GM23248 (cell line): ENCODE results near the gene COPB1.

Experiments used
- EZH2 ChIP-seq: fragments of 200-600 bp; sonication (generic); IDR thresholded peaks from 2 replicates; pipeline ENCODE4 v1.6.1; 2018; ENCODE audit warnings: antibody characterized with exemption, mild to moderate bottlenecking; ENCODE audit not compliant: insufficient read depth, poor library complexity, severe bottlenecking
- EZH2phosphoT487 ChIP-seq: fragments of 200-600 bp; sonication (generic); IDR thresholded peaks from 2 replicates; pipeline ENCODE4 v1.6.1; 2018; ENCODE audit warnings: antibody characterized with exemption, moderate library complexity, mild to moderate bottlenecking, low read depth; ENCODE audit not compliant: insufficient read depth

GRCh38 chr11:14425621-14426020 lies 74.0 kb downstream of the COPB1 start:
- no peak for TF ChIP-seq EZH2phosphoT487
- no peak for TF ChIP-seq EZH2
